DMS53 (cell line): ENCODE measurements around the gene PLD1.
"Not testable (repeated sequence)": the region's sequence is repeated elsewhere in the genome, so short reads cannot be mapped to it uniquely, and the experiment has no call there.

Experiments used
- DNase-seq: peaks from one replicate; lab custom pipeline; 2025; lab: John Stamatoyannopoulos, UW

PLD1 gene

GRCh38 chr3:171658841-171659240 is 151.4 kb downstream of the PLD1 start:
- no peak for DNase-seq

- no peak for DNase-seq
These were observed 155.5 kb downstream of the PLD1 start for GRCh38 chr3:171654809-171655208.

DNA sequence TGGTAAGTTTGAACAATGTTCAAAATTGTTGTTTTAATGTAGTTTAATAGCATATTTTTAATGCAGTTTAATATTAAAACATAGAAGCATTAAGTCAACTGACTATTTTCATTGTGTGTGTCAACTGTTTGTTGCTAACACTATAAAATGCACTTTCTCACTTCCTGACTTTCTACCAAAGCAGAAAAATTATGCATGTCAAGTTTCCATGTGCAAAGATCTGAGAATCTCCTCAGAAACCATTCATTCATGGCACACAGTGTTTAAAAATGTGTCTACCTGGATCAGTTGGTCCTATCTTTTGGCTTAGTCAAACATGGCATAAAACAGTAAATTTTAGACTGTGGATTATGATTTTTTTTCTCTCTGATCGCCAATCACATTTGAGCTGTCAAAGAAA is 156.0 kb downstream of the PLD1 start:
- DNase-seq: no peak

DNA sequence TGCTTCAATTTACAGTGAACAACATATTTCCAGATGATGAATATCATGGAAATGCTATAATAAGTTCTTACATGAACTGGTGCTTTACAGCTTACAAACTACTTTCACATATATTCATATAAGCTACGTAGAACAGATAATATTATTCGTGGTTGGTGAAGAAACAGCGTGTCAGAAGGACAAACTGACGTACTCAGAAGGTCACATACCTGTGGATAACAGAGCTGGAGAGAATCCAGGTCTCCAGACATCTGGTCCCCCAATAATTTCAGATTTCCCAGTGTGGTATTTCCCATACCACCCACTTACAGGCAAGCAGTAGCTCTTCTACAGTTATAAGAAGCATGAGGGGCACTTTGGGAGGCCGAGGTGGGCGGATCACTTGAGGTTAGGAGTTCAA is 156.6 kb downstream of the PLD1 start:
- no peak for DNase-seq

DNA sequence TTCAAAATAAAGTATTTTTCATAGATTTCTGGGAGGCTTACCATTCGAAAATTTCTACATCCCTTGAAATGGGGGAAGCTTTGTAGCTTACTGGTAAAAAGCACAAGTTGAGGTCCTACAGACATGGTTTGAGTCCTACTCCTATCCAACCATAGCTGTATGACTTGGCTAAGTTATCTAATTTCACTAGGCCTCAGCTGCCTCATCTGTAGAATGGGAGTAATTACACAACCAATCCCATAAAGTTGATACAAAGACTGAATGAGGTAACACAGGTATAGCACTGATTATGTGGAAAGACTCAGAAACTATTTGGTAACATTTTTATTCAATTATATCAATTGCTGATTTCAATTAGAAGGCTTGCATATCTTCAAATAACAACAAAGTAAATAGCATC is 157.4 kb downstream of the PLD1 start:
- DNase-seq: no peak

DNA sequence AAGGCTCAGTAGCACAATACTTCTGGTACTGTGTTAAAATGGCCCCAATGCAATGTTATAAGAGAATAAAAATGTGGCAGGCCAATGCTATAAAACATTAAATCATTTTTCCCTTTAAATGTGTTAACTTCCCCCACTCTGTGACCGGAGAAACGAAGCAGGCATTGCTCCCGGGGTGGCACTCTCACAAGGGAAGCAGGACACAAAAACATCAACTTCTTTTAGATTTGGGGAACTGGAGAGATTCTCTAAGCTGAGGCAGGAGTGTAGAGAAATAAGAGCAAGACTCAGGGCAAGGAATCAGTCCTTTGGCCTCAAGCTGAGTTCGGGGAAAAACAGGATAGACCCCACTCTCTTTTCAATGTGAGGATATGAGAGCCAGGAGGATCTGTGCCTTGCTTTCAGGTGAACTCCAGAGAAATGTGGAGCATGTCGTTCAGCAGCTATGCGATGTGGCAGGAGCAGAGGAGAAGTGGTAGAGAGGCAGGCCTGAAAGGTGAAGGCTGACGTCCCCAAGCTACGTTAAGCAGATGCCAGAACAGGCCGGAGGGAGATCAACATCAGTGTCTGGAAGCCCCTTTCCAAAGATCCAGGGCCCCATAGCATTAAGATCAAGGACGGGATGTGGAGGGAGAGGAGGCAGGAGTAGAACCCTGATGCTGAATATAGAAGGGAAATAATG is 160.2 kb downstream of the PLD1 start:
- DNase-seq: no peak

- no peak for DNase-seq
These were observed 161.0 kb downstream of the PLD1 start for GRCh38 chr3:171649267-171649666.

DNA sequence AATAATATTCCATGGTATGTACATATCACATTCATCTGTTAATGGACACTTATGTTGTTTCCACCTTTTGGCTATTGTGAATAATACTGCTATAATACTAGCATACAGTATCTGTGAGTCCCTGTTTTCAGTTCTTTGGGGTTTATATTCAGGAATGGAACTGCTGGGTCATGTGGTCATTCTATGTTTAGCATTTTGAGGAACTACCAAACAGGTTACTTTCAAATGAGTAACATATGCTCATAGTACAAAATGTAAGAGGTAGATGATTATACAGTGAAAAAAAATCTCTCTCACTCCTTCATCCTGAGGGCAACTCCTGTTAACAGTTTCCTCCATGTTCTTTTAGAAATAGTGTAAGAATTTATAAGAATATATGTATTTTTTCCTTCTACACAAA is 162.2 kb downstream of the PLD1 start:
- DNase-seq: no peak

- DNase-seq: peak; percentile 58
These were observed 163.7 kb downstream of the PLD1 start for GRCh38 chr3:171646357-171647133.

GRCh38 chr3:171644681-171645080 is 165.6 kb downstream of the PLD1 start:
- DNase-seq: no peak

- no peak for DNase-seq
These were observed 166.6 kb downstream of the PLD1 start for GRCh38 chr3:171643681-171644080.

DNA sequence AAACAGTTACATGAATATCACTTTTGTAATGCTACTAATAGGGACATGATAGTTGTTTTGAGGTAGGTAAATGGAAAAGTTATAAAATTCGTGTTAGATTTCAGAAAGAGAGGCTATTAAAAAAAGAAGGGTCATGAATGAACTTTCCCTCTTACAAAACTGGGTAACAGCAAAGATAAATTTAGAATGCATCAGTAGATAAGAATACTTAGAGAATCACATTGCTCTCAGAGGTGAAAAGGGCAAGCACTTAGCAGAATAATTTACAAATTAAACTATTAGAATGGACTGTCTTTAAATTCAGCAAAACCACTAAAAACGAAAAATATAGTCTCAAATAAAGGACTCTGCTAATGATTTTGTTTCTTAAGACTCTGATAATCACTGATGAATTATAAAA is 167.2 kb downstream of the PLD1 start:
- DNase-seq: no peak

DNA sequence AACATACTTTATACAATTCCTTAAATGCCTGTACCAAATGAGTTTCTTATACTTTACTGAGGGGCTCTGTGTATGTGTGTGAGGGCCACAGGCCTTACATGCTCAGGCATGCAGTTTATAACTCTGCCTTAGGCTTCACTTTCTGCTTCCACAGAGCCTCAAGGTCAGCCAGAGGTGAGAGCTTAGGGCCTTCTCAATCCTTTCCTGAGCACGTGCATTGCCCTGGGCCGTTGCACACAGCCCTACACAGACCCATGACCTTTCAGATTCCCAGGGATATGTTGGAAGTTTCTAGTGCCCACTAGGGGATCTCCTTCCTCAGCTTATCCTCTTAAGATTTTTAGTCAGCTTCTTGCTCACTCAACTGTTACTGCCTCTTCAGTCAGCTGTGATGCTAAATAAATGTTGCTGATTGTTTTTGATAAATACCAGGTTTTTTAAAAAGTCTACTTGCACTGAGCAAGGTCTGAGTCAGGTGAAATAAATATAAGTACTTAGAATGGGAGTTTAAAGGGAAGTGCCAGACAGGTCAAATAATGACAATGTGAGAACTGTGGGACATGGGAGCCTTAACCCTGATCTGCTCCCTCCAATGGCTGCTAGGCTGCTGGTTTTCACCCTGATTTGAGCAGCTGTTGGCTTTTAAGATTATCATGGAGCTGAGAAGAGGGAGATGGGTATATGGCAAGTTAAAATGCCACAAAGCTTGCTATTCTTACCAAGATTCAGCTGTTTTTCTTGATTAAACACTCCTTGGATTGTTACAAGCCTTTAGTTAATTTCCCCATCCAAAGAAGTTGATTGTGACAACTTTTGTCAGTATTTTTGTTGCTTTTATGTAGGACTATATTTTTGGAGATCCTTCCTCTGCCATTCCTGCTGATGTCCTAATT is 169.5 kb downstream of the PLD1 start:
- no peak for DNase-seq

DNA sequence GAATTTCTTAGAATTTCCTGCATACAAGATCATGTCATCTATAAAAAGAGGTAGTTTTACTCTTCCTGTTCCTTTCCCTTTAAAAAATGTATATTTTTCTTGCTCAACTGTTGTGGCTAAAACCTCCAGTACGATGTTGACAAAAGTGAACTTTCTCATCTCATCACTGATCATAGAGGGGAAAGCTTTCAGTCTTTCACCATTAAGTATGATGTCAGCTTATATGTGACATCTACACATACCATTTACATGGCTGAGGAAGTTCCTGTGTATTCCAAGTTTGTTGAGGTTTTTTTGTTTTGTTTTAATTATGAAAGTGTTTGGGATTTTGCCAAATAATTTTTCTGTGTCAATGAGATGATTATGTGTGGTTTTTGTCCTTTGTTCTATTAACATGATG is 173.6 kb downstream of the PLD1 start:
- no peak for DNase-seq

DNA sequence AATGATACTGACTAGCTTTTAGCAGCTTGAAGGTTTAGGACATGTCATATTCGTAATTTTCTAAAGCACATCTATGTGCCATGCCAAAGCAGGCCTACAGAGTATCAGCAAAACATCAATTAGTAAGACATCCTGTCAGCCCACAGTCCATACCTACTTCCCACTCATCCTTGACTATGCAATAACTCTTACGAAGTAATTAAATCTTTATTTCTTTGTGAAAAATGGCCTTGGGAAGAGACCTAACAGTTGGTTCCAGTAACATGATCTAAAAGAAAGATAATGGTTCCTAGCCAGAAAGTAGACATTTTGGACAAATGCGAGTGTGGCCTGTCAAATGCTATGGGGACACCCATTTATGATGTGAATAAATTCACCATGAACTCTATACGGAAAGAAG is 177.5 kb downstream of the PLD1 start:
- no peak for DNase-seq

DNA sequence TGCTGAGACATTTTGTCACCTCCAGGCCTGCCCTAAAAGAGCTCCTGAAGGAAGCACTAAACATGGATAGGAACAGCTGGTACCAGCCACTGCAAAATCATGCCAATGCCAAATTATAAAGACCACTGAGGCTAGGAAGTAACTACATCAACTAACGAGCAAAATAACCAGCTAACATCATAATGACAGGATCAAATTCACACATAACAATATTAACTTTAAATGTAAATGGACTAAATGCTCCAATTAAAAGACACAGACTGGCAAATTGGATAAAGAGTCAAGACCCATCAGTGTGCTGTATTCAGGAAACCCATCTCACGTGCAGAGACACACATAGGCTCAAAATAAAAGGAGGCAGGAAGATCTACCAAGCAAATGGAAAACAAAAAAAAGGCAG is 183.5 kb downstream of the PLD1 start:
- DNase-seq: not testable (repeated sequence)

GRCh38 chr3:171622126-171622525 is 188.2 kb downstream of the PLD1 start:
- DNase-seq: no peak

GRCh38 chr3:171620825-171621434 is 189.4 kb downstream of the PLD1 start:
- no peak for DNase-seq

- DNase-seq: no peak
These were observed 193.5 kb downstream of the PLD1 start for GRCh38 chr3:171616798-171617197.

DNA sequence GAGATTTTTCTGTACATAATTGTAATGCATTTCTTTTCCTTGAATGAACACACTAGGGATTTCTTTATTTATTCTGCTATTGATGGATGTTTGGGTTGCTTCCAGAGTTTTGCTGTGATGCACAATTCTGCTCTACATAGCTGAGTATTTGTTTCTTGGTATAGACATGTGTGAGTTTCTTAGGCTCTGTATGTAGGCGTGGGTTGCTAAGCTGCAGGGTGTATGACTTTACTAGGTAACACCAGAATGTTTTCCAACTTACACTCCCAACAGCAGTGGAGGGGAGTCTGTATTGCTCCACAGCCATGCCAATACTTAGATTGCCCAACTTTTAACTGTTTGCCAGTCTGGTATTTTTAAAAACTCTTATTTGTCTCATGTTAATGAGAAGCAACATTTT is 194.6 kb downstream of the PLD1 start:
- no peak for DNase-seq

DNA sequence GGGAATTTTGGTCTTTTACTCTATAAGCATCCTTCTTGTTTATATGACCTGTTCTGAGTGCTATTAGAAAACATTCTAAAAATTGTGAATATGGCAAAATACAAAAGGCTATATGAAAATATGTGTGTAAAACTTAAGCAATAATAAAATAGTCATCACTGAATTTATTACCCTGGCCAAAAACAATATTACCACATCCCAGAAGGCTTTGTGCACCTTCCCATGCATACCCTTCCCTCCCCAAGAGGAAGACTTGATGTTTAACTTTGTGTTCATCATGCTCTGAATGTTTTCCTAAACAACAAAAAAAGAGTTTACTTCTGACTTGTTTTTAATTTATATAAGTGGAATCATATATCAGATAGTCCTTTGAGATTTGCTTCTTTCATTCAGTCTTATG is 195.0 kb downstream of the PLD1 start:
- no peak for DNase-seq

GRCh38 chr3:171614318-171614921 is 195.9 kb downstream of the PLD1 start:
- no peak for DNase-seq
